Keratinocyte (primary cell): Measurements from ENCODE around the gene WBP1L.

ENCODE experiments used
- EZH2 ChIP-seq: IDR thresholded peaks from one replicate; pipeline ENCODE4 v1.6.1; 2012; ENCODE audit warnings: inconsistent platforms, mild to moderate bottlenecking, low read length, moderate library complexity
- TF ChIP-seq, protein P1 (sequence below), 3 experiments: IDR thresholded peaks in 1 of 3; conservative IDR thresholded peaks in 1 of 3; optimal IDR thresholded peaks in 1 of 3; 2 replicates in 2 of 3; 3 replicates in 1 of 3; pipeline versions ENCODE3 to v1.5.1; 2011; ENCODE audit warnings: low read length in 3 of 3, mild to moderate bottlenecking in 3 of 3, moderate library complexity in 2 of 3, control low read depth in 1 of 3, inconsistent platforms in 1 of 3; ENCODE audit not compliant: insufficient read depth in 2 of 3; ENCODE audit errors: extremely low read depth in 1 of 3

GRCh38 chr10:102726274-102726673, 17.5 kb upstream of the WBP1L start:
- TF ChIP-seq, protein P1, sequence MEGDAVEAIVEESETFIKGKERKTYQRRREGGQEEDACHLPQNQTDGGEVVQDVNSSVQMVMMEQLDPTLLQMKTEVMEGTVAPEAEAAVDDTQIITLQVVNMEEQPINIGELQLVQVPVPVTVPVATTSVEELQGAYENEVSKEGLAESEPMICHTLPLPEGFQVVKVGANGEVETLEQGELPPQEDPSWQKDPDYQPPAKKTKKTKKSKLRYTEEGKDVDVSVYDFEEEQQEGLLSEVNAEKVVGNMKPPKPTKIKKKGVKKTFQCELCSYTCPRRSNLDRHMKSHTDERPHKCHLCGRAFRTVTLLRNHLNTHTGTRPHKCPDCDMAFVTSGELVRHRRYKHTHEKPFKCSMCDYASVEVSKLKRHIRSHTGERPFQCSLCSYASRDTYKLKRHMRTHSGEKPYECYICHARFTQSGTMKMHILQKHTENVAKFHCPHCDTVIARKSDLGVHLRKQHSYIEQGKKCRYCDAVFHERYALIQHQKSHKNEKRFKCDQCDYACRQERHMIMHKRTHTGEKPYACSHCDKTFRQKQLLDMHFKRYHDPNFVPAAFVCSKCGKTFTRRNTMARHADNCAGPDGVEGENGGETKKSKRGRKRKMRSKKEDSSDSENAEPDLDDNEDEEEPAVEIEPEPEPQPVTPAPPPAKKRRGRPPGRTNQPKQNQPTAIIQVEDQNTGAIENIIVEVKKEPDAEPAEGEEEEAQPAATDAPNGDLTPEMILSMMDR (optimal IDR thresholded peaks at IDR 0.05 in 1 of 3, IDR thresholded peaks at IDR 0.05 in 1 of 3, conservative IDR thresholded peaks at IDR 0.05 in 1 of 3; ENCODE audit: extremely low read depth in 1 of 3, insufficient read depth in 2 of 3, low read length in 3 of 3): no peak
- TF ChIP-seq EZH2: no peak
